ENCODE results near the gene NEURL1B. TPM values are rescaled to one million over a fixed set of nuclear protein-coding genes. Genes with fewer than 3 reads are reported as not detected.

The NEURL1B gene
- total and polyA plus RNA-seq, 4 donors, result 1.5 to 10.0 (median 5.5) TPM

DNA sequence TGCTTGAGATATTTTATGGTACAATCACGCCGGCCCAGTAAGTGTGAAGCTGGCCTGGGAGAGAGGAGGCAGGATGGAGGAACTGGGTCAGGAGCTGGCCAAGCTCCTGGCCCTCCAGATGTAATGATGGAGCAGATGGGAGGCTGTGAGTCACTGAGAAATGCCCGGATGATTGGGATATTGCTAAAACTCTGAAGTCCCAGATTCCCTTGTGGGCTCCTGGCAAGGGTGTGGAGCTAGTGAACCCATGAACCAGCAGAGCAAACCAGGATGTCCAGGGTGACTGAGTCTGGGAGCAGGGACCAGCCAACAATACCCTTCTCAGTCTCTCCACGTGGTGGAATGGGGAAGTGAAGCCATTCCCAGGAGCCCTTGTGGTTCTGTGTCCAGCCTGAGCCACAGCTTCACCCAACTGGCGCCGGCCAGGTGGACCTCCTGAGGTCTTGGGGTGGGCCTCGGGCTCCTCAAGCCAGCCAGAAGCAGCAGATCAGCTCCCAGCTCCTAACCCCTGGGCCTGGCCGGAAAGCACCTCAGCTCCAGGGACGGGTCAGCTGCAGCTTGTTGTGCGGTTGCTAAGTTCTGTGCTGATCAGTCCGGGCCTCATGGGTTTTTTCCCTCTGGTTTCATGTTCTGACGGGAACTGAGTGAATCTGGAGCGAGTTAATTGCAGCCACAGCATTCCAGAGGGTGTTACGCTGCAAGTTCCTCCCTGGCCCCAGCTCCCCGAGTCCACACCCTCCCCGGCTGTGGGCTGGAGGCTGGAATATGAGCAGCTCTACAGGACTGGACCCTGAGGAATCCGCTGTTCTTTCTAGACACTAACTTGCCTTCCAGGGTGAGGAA, 92.3 kb downstream of the NEURL1B start:
- no peak overlapping the region for H3K9ac ChIP-seq (ENCODE audit: low read depth in 1 of 2, low read length in 2 of 2)
- peak overlapping the region; percentile 56 to 80 for H3K27ac ChIP-seq (ENCODE audit: low read depth in 1 of 2, low read length in 2 of 2)
- TF ChIP-seq YY1 (IDR thresholded peaks at IDR 0.05), result no peak
- TF ChIP-seq, protein P1, sequence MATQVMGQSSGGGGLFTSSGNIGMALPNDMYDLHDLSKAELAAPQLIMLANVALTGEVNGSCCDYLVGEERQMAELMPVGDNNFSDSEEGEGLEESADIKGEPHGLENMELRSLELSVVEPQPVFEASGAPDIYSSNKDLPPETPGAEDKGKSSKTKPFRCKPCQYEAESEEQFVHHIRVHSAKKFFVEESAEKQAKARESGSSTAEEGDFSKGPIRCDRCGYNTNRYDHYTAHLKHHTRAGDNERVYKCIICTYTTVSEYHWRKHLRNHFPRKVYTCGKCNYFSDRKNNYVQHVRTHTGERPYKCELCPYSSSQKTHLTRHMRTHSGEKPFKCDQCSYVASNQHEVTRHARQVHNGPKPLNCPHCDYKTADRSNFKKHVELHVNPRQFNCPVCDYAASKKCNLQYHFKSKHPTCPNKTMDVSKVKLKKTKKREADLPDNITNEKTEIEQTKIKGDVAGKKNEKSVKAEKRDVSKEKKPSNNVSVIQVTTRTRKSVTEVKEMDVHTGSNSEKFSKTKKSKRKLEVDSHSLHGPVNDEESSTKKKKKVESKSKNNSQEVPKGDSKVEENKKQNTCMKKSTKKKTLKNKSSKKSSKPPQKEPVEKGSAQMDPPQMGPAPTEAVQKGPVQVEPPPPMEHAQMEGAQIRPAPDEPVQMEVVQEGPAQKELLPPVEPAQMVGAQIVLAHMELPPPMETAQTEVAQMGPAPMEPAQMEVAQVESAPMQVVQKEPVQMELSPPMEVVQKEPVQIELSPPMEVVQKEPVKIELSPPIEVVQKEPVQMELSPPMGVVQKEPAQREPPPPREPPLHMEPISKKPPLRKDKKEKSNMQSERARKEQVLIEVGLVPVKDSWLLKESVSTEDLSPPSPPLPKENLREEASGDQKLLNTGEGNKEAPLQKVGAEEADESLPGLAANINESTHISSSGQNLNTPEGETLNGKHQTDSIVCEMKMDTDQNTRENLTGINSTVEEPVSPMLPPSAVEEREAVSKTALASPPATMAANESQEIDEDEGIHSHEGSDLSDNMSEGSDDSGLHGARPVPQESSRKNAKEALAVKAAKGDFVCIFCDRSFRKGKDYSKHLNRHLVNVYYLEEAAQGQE (IDR thresholded peaks at IDR 0.05), result no peak
- no peak for TF ChIP-seq EGR1 (IDR thresholded peaks at IDR 0.05; ENCODE audit: low read depth in 2 of 2)
- no peak for TF ChIP-seq HNF4G (IDR thresholded peaks at IDR 0.05)
- peak; percentile 64 for TF ChIP-seq NR2F2 (IDR thresholded peaks at IDR 0.05)
- TF ChIP-seq FOXA2 (IDR thresholded peaks at IDR 0.05), result no peak
- no peak for TF ChIP-seq RAD21 (IDR thresholded peaks at IDR 0.05)
- no peak for TF ChIP-seq HNF4A (conservative IDR thresholded peaks at IDR 0.05)
- no peak for TF ChIP-seq TAF1 (conservative IDR thresholded peaks at IDR 0.05)
- TF ChIP-seq FOXA1 (IDR thresholded peaks at IDR 0.05), result no peak
- no peak for TF ChIP-seq JUND (IDR thresholded peaks at IDR 0.05)
- peak; percentile 43 for TF ChIP-seq SP1 (IDR thresholded peaks at IDR 0.05)
- no peaks in the 10 kb centered on the region for H3K27me3 ChIP-seq (ENCODE audit: control insufficient read depth in 4 of 4, insufficient read depth in 4 of 4, low read length in 3 of 4)
- H3K4me3 ChIP-seq (ENCODE audit: low read depth in 1 of 3, low read length in 3 of 3), result no peak overlapping the region
- 71% methylated on average over 17 of the region's 17 CpGs for WGBS
- H3K4me1 ChIP-seq (ENCODE audit: control insufficient read depth in 4 of 4, insufficient read depth in 4 of 4, low read length in 3 of 4), result peaks cover 2 to 13% (median 8%) of the 10 kb centered on the region in 4 donors
- no peak for DNase-seq (ENCODE audit: low spot score)
- H3K9me3 ChIP-seq (ENCODE audit: control insufficient read depth in 4 of 4, low read length in 3 of 4), result no peaks in the 10 kb centered on the region
- H3K36me3 ChIP-seq (ENCODE audit: control insufficient read depth in 4 of 4, insufficient read depth in 3 of 4, low read depth in 1 of 4, low read length in 3 of 4), result no peaks in the 10 kb centered on the region

DNA sequence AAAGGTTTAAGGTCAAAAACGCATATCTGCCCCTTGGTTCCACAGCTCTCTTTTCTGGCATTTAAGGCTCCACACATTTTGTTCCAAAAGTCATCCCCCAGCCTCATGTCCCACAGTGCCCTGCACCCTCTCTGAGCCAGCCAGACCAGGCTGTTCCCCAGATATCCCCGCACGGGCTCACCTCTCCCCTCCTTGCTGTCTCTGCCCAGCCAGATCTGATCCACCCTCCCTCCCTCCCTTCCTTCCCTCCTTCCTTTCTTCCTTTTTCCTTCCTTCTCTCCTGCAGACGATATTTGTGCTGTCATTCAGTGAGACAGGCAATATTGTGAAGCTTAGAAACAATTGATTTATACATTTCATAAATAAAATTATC, 92.9 kb downstream of the NEURL1B start:
- no peak overlapping the region for H3K9ac ChIP-seq (ENCODE audit: low read depth in 1 of 2, low read length in 2 of 2)

More for the DNA sequence above, 92.9 kb downstream of the NEURL1B start:
- TF ChIP-seq EGR1 (IDR thresholded peaks at IDR 0.05; ENCODE audit: low read depth in 2 of 2) (no peak), FOXA2 (IDR thresholded peaks at IDR 0.05) (no peak), HNF4A (conservative IDR thresholded peaks at IDR 0.05) (no peak), GABPA (IDR thresholded peaks at IDR 0.05 in 1 of 2, conservative IDR thresholded peaks at IDR 0.05 in 1 of 2) (no peak), ATF3 (IDR thresholded peaks at IDR 0.05) (no peak), RXRA (IDR thresholded peaks at IDR 0.05) (no peak), JUND (IDR thresholded peaks at IDR 0.05) (no peak), NR2F2 (IDR thresholded peaks at IDR 0.05) (no peak), HNF4G (IDR thresholded peaks at IDR 0.05) (no peak), SP1 (IDR thresholded peaks at IDR 0.05) (no peak), CTCF (IDR thresholded peaks at IDR 0.05; ENCODE audit: low read depth, low read length, missing input control) (no peak), FOXA1 (IDR thresholded peaks at IDR 0.05) (no peak), MAX (IDR thresholded peaks at IDR 0.05) (no peak)
- TF ChIP-seq, protein P1 (IDR thresholded peaks at IDR 0.05), result no peak
- TF ChIP-seq, protein P2, sequence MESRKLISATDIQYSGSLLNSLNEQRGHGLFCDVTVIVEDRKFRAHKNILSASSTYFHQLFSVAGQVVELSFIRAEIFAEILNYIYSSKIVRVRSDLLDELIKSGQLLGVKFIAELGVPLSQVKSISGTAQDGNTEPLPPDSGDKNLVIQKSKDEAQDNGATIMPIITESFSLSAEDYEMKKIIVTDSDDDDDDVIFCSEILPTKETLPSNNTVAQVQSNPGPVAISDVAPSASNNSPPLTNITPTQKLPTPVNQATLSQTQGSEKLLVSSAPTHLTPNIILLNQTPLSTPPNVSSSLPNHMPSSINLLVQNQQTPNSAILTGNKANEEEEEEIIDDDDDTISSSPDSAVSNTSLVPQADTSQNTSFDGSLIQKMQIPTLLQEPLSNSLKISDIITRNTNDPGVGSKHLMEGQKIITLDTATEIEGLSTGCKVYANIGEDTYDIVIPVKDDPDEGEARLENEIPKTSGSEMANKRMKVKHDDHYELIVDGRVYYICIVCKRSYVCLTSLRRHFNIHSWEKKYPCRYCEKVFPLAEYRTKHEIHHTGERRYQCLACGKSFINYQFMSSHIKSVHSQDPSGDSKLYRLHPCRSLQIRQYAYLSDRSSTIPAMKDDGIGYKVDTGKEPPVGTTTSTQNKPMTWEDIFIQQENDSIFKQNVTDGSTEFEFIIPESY (IDR thresholded peaks at IDR 0.05), result no peak
- peaks cover under 1 to 7% (median 3%) of the 10 kb centered on the region in 4 donors for H3K4me1 ChIP-seq (ENCODE audit: control insufficient read depth in 4 of 4, insufficient read depth in 4 of 4, low read length in 3 of 4)
- H3K9me3 ChIP-seq (ENCODE audit: control insufficient read depth in 4 of 4, low read length in 3 of 4), result no peaks in the 10 kb centered on the region
- 65% methylated on average over 4 of the region's 4 CpGs for WGBS
- H3K27ac ChIP-seq (ENCODE audit: low read depth in 1 of 2, low read length in 2 of 2), result peak overlapping the region; percentile 56 to 80
- H3K27me3 ChIP-seq (ENCODE audit: control insufficient read depth in 4 of 4, insufficient read depth in 4 of 4, low read length in 3 of 4), result no peaks in the 10 kb centered on the region
- no peak for DNase-seq (ENCODE audit: low spot score)
- no peaks in the 10 kb centered on the region for H3K36me3 ChIP-seq (ENCODE audit: control insufficient read depth in 4 of 4, insufficient read depth in 3 of 4, low read depth in 1 of 4, low read length in 3 of 4)
- no peak overlapping the region for H3K4me3 ChIP-seq (ENCODE audit: low read depth in 1 of 3, low read length in 3 of 3)
